ENCODE results near the gene YDJC.
"Not testable (repeated sequence)": the region's sequence is repeated elsewhere in the genome, so short reads cannot be mapped to it uniquely, and the experiment has no call there.

The YDJC gene

DNA sequence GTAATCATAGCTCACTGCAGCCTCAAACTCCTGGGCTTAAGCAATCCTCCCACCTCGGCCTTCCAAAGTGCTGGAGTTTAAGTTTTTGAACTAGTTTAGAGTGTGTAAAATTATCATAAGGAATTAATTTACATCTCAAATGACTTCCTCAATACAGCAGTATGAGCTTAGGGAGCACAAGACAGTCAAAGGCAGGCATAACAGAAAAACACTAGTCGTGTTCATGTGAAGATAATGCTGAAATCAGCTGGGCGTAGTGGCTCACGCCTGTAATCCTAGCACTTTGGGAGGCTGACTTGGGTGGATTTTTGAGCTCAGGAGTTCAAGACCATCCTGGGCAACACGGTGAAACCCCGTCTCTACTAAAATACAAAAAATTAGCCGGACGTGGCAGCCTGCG lies 25.8 kb downstream of the YDJC start:
- DNase-seq = no peak

DNA sequence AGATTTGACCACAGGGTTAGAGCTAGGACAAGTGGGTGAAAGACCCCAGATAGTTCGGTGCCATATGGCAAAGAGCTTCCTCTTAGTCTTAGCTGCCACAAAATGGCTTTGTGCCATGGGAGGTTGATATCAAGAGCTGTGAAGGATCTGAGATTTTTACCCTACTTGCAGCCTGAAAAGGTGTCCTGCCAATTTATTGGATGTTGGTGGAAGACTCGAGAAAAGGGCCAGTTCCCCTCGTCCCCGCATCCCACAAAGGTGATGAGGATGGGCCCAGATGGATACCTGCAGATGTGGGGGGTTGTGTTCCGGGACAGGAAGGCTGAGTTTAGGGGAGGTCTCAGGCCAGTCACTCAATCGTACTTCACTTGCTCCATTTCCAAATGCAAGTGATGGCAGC lies 27.2 kb downstream of the YDJC start:
- no peak for DNase-seq

DNA sequence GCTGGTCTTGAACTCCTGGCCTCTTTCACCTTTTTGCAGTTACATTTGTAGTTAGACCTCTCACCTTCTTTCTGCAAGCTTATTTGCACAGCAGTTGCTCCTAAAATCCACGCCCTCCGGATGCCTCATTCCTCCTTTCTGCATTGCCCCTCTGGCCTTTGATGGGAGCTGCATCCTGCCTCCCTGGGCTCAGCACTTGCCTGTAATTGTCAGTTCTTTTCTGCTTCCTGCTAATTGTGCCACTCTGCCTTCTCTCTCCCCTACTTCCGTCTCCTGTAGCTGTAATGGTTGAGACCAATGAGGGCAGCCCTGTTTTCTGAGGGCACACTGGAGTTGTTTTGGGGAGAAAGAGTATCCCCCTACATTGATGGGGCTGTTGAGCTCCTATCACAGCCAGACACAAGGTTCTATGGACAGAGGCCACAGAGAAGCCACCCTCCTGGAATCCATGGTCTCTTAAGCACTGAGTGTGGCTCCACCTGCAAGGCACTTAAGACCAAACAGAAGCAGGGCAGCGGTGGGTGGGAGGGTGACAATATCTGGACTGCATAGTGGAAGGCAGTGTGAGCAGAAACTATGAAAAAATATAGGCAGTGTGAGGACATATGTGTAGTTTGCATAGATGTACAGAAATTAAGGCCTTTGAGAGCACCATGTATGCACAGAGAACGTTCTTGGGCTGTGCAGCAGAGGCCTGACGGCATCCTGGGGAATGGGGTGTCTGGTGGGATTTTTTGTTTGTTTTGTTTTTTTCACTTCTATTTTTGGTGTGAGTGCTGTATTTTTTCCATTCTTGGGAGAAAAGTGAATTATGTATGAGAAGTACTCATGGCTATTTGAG lies 30.5 kb downstream of the YDJC start:
- no peak for DNase-seq

DNA sequence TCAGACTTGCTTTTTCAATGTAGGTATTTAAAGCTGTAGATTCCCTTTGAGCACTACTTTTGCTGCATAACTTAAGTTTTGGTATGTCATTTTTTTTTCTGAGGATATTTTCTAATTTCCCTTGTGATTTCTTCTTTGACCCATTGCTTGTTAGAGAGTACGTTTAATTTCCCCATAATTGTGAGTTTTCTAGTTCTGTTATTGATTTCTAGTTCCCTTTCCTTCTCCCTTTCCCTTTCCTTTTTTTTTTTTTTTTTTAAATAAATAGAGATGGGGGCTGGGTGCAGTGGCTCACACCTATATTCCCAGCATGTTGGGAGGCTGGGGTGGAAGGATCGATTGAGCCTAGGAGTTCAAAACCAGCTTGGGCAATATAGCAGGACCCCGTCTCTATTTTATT lies 31.5 kb downstream of the YDJC start:
- DNase-seq = no peak

DNA sequence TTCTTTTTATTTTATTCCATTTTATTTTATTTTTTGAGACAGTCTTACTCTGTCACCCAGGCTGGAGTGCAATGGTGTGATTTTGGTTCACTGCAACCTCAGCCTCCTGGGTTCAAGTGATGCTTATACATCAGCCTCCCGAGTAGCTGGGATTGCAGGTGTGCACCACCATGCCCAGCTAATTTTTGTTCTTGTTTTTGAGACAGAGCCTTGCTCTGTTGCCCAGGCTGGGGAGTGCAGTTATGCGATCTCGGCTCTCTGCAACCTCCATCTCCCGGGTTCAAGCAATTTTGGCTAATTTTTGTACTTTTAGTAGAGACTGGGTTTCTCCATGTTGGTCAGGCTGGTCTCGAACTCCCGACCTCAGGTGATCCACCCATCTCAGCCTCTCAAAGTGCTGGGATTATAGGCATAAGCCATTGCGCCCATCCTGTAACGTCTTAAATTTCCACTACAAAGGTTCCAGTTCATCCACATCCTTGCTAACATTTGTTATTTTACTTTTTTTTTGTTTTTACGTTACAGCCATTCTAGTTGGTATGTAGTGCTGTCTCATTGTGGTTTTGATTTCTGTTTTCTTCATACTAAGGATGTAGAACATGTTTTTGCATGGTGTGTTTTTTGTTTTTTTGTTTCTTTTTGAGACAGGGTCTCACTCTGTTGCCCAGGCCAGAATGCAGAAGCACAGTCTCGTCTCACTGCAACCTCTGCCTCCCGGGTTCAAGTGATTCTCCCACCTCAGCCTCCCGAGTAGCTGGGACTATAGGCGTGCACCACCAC lies 33.3 kb downstream of the YDJC start:
- DNase-seq = not testable (repeated sequence)

DNA sequence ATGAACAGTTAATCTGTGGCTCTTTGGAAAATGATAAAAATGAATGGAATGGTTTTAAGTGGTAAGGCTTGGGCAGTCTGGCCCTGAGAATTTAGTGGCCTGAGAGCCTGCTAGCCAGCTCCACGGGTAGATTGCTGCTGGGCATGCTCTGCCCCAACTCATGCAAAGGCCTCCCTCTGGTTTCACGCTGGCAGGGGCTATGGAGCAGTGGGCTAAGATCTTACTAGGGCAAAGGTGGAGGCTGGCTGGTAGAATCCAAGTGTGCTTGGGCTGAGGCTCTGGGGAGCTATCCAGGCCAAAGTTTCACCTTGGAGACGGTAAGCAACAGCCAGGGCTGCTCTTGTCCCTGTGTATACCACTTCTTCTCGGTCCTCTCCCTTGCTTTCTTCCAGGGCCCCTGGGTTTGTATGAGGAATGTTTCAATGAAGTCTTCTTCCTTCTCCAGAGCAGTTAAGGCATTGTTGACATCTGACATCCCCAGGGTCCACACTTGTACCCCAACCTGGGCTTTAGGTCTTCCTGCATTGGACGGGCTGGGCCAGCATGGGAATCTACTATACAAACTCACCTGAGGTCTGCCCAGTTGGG lies 34.9 kb downstream of the YDJC start:
- DNase-seq = no peak

DNA sequence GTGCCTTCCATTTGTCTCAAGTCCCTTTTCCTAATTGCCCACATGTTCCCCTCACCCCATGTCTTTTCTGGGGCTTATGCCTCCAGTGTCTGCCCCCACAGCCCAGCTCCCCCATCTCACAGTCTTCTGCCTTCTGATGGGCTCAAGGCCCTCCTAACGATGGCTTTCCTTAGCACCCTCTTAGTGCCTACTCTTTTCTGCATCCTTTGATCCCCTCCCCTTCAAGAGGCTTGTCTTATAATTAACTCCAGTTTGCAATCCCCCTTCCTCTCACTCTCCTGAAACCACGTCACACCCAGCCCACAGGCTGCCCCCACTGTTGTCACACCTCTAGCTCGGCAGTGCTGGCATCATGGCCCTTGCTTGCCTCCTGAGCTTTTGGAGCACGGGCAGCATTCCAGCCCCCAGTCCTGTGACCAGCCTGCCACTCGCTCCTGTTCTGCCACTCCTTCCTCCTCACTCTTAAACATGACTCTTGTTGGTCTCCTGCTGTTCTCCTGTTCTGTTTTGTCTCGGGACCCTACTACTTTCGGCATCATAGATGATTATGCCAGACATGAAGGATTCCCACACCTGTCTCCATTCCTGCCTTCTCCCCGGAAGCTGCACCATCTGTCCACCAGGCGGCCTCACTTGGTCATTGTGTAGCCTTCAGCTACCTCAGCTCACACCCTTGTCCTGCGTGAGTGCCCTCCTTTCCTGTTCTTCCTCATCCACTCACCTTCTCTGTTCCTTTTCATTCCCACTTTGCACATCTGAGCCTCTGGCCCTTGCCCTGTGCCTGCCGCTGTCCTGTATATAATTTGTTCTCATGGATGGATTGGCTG lies 36.2 kb downstream of the YDJC start:
- DNase-seq = no peak

DNA sequence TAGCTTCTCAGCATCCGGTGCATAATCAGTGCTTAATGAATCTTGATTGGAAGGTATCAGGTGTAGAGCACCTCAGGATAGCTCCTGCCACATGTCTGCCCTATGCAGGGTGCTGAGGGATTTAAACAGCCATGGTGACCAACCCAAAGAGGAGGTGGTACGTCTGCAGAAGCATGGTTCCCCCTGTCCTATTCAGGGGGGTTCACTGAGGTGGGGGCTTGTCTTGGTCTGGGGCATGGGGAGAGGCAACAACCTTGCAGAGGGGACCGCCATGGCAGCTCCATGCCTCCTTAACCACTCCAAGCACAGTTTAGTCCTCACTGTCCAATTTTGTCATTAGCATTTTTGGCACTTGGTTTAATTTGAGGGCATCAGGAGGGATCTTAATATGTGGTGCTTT lies 37.4 kb downstream of the YDJC start:
- no peak for DNase-seq

DNA sequence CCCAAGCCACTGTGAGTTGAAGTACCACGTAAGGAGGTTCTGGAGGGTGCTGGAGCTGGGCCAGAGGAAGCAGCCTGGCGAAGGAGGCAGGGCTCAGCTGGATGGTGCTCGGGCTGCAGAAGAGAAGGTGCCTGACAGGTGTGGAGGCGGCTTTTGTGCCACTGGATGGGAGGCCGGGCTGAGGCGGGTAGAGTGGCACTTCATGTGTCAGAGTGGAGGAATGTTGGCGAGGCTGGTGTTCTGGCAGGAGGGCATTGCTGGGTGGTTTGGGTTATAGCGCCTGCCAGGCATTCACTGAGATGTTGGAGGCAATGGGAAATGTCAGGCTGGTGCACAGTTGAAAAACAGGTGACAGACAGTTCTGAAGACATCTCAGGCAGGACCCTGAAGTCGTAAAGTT lies 38.1 kb downstream of the YDJC start:
- DNase-seq = no peak

DNA sequence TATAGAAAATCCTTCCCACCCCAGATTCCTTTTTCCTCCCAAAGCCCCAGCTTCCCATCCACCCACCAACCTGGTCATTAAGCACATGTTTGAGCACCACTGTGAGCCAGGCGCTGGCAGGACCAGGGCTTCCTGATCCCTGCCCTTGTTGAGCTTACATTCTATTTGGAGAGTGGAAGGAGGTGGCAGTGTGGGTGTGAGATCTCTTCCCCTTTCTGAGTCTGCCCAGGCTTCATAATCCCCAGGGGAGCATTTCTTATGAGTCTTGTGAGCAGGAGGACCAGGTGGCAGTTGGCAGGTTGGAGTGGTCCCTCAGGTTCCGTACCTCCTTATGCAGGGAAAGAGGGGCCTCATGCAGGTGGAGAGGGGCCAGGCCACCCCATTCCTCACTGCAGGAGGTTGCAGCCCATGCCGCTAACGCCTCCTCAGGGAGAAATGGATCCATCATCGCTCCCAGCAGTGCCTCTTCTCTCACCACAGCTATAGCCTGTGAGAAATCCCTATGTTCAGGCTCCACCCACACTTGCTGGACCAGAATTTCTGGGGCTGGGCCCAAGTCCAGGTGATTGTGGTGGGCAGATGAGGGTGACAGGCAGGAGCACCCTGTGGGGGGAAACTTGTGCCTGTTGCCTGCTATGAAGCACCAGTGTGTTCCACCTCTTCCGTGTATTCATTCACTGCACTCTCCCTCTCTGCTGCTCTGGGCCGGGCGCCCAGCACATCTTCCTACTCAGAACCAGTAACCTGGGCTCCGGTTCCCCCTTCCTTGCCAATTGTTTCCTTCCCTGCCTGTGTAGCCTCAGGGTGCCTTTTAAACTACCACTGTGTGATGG lies 38.8 kb downstream of the YDJC start:
- DNase-seq = no peak

DNA sequence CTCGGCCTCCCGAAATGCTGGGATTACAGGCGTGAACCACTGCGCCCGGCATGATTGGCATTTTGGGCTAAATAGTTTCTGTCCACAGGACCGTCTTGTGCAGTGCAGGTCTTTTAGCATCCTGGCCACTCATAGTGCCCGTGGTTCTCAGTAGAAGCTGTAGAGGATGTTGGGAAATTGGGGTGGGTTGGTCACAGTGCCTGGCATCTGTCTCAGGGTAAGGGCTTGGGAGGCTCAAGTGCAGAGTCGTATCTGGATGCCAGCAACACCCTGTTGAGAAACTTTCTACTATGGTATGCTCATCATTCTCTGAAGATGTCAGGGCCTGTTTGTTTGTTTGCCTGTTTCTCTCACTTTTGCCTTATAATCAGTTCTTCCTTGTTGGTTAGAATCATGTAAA lies 40.4 kb downstream of the YDJC start:
- DNase-seq = no peak

DNA sequence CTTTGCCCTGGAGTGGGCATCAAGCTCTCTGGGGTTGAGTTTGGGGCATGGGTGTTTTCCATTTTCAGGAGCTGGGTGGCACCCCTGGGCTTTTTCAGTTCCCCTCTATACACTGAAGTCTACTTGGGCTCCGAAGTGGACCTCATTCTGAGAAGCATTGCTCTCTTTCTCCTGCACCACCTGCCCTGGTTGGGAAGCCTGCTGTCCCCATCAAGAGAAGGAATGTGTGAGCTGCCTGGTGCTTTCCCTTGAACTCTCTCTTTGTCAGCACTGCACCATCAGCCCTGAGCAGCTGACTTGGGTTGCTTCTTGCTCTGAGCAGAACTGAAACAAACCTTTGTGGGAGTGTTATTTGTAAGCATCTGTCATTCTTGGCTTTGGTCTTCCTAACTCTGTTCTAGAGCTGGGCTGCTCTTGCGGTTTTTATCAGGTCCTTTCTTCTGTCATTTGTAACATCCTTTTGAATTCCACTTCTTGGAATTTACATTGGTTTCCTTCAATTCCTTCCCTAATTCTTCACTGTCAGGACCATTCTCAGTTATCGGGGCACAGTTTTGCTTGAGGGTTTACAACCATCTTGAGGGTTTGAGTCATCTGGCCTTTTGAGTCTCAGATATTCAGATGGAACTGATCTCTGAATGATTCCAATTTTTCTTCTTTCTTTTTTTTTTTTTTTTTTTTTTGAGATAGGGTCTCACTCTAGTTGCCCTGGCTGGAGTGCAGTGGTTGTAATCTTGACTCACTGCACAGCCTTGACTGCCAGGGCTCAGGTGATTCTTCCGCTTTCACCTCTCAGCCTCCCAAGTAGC lies 41.8 kb downstream of the YDJC start:
- peak; percentile 78 for DNase-seq

DNA sequence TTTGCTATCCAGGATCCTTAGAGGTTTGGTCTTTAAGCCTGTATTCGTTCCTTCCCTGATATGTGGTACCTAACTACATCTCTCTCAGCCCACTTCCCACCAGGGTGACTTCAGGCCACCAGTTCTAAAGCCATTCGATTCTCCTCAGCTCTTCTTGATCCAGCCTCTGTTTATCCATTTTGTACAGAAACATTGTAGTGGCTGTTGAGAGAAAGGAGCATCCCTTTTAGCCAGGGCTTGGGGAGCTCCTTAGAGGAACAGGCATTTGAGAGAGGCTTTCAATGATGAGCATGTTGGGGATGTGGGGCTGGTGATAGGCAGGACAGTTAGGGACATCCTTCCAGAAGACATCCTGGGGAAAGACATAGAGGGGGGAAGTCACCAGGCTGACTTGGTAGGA lies 44.4 kb downstream of the YDJC start:
- no peak for DNase-seq

DNA sequence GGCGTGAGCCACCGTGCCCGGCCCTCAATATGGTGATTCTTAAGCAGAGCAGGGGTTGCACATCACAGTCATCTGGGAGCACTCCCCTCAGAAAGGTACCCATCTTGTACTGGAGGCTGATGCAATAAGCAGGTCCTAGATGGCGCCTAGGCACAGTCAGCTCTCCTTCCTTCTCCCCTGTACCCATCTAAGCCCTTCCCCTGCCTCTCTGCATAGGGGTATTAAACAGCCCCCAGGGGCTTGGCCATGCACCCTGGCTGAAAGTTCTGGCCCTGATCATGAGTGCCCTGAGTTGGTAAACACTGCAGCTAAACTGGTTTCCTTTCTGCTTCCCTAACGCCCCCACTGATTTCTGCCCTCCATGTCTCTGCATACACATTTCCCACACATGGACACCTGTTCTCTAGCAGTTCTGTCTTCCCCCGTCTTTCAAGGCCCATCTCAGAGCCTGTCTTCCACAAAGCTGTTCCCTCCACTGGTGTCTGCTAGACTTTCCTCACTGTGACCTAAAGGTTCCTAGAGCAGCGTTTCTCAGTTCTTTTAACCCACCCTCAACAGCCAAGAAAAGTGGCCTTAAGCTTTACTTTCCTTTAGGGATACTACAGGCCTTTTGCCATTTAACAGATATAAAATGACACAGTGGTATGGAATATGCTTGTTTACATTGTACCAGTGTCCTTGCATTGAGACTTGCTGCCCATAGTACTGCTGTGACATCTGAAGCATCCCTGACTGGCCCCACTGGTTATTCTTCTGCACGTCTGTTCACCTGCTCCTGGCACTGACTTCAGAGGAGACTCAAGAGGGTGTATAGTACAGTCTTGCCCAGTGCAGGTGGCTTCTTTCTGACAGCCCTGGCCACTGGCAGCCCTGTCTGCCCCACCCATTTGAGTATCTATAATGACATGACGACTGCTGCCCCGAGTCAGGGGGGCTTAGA lies 46.8 kb downstream of the YDJC start:
- no peak for DNase-seq

DNA sequence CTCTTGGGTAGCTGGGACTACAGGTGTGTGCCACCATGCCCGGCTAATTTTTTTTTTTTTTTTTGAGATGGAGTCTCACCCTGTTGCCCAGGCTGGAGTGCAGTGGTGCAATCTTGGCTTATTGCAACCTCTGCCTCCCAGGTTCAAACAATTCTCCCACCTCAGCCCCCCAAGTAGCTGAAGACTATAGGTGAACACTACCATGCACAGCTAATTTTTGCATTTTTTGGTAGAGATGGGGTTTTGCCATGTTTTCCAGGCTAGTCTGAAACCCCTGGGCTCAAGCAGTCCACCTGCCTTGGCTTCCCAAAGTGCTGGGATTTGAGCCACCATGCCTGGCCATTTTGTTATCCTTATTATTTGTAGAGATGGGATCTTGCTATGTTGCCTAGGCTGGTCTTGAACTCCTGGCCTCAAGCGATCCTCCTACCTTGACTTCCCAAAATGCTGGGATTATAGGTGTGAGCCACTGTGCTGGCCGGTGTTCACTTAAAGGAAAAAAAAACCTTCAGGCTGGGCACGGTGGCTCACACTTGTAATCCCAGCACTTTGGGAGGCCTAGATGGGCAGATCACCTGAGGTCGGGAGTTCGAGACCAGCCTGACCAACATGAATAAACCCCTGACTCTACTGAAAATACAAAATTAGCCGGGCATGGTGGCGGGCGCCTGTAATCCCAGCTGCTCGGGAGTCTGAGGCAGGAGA lies 48.7 kb downstream of the YDJC start:
- not testable (repeated sequence) for DNase-seq

DNA sequence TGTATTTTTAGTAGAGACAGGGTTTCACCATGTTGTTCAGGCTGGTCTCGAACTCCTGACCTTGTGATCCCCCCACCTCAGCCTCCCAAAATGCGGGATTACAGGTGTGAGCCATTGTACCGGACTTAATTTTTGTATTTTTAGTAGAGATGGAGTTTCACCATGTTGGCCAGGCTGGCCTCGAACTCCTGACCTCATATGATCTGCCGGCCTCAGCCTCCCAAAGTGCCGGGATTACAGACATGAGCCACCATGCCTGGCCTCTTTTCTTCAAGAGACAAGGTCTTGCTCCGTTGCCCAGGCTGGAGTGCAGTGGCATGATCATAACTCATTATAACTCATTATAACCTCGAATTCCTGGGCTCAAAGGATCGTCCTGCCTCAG lies 49.2 kb downstream of the YDJC start:
- DNase-seq = not testable (repeated sequence)

DNA sequence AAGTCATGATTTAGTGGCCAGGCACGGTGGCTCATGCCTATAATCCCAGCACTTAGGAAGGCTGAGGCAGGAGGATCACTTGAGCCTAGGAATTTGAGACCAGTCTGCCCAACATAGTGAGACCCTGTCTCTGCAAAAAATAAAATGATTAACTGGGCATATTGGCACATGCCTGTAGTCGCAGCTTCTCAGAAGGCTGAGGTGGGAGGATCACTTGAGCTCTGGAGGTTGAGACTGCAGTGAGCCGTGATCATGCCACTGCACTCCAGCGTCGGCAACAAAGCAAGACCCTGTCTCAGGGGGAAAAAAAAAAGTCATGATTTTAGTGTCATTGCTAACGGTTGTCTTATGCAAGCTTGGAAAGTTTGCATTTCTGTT lies 50.4 kb downstream of the YDJC start:
- no peak for DNase-seq
